IPS DF 4.7 (cell line): ENCODE data around the gene SNX30.

Experiments
- DNase-seq: peaks from one replicate; pipeline ENCODE4 v3.0.0-alpha.2; 2013; ENCODE audit warnings: low spot score; ENCODE audit errors: extremely low read depth

The SNX30 gene

GRCh38 chr9:112780450-112781036, 30.0 kb downstream of the SNX30 start:
- DNase-seq: no peak

DNA sequence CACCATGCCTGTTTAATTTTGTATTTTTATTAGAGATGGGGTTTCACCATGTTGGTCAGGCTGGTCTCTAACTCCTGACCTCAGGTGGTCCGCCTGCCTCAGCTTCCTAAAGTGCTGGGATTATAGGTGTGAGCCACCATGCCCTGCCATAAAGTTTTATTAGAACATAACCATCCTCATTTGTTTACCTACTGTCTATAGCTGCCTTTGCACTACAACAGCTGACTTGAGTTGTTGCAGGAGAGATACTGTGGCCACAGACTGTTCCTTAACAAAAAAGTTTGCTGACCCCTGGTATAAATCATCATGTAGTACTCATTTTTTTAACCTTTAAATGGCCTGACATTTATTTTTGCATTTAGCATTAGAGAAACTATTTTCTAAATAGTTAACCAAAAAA, 31.7 kb downstream of the SNX30 start:
- no peak for DNase-seq

- no peak for DNase-seq
Measured at GRCh38 chr9:112783551-112783954, 33.0 kb downstream of the SNX30 start.

- no peak for DNase-seq
Measured at GRCh38 chr9:112784020-112784785, 33.6 kb downstream of the SNX30 start.

DNA sequence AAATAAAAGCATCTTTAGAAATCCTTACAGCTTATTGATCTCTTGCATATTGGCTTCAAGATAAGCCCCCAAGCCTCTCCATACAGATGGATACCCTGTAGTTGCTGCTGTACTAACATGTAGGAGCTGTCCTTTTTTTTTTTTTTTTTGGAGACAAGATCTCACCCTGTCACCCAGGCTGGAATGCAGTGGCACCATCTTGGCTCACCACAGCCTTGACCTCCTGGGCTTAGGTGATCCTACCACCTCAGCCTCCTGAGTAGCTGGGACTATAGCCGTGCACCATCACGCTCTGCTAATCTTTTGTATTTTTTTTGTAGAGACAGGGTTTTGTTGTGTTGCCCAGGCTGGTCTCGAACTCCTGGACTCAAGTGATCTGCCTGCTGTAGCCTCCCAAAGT, 35.4 kb downstream of the SNX30 start:
- no peak for DNase-seq

- no peak for DNase-seq
Measured at GRCh38 chr9:112786829-112787520, 36.4 kb downstream of the SNX30 start.

DNA sequence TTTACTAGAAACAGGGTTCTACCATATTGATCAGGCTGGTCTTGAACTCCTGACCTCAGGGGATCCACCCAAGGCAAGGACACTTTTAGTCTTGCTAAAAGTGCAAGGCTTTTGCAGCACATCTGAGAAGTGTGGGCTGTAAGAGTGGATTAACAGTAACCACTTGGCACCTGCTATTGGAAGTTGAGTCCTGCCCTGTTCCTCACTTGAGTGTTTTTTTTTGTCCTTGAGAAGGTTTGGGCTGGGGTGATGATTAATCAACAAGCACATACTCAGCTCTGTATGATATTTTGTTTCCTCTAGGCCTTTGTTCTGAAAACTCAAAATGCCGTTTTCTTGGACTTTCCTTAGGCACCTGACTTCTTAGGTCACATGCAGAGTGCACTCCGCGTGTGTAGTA, 37.4 kb downstream of the SNX30 start:
- DNase-seq: no peak

DNA sequence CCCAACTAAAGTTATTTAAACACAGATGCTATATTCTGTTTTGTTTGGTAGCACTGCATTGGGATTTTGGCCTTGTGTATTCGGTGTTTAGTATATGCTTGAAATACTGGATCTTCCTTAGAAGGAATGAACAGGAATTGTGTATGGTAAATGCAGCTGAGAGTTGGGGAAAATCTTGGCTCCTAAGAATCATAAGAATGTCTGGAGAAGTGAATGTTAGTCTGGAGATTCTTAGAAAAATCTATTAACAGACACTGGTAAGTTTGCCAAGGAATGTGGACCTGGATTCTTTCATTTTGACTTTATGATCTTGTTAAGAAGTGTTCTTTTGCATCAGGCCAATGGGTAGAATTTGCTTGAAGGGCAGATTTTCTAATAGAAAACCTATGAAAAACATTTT, 38.9 kb downstream of the SNX30 start:
- DNase-seq: no peak

DNA sequence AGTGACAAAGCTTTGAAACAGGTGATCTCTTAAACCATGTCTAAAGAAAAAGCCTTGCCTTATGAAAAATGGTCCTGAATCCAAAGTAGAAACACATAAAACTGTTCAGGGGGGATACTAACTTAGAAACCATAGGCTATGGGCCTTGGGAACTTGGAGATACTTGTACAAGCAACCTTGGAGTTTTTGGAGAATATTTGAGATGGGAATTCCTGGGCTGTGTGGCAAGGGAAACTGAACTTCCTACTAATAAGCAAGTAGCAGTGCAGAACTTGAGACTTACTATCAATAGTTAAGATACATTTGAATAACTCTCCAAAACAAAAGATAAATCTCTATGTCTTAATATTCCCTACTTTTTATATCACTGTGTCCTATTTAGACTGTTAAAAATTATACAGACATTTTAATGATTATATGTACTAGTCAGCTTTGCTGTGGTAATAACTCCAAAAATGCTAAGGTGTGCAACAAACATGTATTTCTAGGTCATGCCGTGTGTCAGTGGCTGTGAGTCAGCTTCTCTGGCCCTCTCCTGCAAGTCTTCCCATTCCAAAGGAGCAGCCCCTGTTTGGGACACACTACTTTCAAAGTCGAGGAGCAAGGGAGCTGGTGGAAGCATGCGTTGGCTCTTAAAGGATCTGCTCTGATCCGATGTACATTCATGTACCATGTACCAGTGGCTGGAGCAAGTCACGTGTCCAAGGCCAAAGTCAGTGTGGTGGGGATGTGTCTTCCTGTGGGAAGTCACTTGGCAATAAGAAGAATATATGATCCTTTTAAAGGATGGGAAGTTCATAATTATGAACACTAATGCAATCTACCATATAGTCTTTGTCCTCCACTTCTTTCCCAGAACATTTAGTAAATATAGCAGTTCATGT, 39.6 kb downstream of the SNX30 start:
- DNase-seq: no peak

- DNase-seq: no peak
Measured at GRCh38 chr9:112792670-112793069, 42.1 kb downstream of the SNX30 start.

DNA sequence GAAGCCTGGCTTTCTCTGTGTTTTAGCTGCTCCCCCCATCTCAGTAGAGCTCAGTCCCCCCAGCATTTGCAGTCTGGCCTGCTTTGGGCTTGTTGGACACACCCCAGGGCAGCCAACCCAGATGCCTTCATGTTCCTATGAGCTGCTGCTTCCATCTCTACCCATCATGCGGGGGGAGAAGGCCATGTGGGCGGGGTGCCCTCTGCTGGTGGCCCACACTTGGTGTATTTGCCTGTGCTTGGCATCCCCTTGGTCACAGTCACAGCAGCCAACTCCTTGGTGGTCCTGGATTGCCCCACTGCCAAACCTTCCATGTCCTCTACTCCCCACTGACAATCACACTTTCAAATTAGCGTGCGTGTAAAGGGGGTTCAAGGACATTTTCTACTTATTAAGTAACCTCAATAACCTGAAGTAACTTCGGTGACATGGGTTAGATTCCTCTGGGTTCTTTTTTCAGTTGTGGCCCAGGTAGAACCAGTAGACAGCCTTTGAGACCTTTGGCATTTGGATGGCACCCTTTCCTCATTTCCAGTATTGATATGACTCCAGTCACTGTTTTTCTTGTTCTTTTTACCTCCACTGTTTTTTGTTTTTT, 42.8 kb downstream of the SNX30 start:
- DNase-seq: peak; percentile 44

DNA sequence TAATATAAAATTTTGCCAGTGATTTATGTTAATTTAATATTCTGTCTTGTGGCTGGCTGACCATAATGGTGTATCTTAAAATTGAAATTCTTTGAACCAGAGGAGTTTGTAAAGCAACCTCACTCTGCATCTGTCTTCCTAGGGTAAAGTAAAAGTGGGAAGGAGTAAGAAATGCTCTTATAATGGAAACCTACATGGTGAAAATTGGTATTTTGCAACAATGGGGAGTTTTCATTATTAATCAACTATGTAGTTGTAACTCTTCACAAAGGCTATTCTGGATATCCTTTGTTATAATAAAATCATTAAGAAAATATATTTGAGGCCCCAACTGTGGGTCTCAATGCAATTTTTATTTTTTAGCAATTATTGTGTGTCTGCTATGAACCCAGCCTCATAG, 44.2 kb downstream of the SNX30 start:
- no peak for DNase-seq

DNA sequence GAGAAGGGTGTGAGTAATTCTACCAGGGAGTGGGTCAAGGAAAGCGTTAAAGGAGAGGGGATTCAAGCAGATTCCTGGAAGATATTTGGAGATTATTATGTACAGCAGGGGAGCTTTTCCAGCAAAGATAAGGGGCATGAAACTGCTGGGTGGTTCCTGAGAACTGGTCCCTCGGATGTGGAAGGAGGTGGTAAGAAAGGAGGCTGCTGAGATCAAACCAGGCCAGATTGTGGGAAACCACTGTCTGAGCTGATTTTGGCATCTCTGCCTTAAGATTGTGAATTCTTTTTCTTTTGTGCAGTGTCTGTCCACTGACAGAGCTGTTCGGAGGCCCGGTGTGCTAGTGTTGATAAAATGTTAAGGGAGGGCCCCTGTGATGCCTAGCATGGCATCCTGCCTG, 45.4 kb downstream of the SNX30 start:
- no peak for DNase-seq

- DNase-seq: no peak
Measured at GRCh38 chr9:112796485-112796884, 45.9 kb downstream of the SNX30 start.

- DNase-seq: no peak
Measured at GRCh38 chr9:112809351-112809848, 58.8 kb downstream of the SNX30 start.

DNA sequence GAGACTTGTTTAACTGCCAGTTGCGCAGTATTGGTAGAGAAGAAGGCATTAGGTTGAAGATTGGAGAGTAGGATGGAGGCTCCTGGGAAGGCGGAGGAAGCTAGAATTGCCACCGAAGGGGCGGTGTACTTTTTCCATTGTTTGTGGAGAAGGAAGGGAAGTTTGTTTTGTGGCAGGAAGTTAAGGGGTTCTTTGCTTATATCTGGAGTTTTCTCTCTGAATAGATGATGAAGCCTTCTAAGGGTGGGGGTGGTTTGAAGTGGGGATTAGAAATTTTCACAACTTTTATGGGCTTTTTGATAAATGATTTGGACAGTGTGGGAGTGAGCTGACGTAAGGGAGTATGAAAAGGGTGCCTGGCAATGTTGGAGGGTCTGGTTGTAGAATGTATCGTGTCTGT, 59.3 kb downstream of the SNX30 start:
- DNase-seq: no peak

GRCh38 chr9:112810696-112811490, 60.3 kb downstream of the SNX30 start:
- no peak for DNase-seq

- no peak for DNase-seq
Measured at GRCh38 chr9:112811518-112811917, 61.0 kb downstream of the SNX30 start.

DNA sequence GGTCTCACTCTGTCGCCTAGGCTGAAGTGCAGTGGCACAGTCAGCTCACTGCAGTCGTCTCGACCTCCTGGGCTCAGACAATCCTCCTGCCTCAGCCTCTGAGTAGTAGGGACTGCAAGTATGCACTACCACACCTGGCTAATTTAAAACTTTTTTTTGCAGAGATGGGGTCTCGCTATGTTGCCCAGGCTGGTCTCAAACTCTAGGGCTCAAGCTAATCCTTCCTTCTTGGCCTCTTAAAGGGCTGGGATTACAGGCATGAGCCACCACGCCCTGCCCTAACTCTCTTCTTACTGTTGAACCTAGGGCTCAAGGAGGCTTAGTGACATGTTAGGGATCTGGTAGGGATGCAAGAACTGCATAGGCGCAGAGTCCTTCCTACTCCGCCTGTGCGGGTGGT, 65.3 kb downstream of the SNX30 start:
- DNase-seq: no peak

GRCh38 chr9:112817860-112818203, 67.3 kb downstream of the SNX30 start:
- DNase-seq: no peak
